Sigmoid colon (tissue), 7 donors: ENCODE data around the gene CASKIN2. TPM values are rescaled to one million over a fixed set of nuclear protein-coding genes. Genes with fewer than 3 reads are reported as not detected.
A peak's percentile ranks its signal among the peaks of the same experiment; 100 is the strongest.

ENCODE experiments used
- DNase-seq: peaks from one replicate; pipeline ENCODE4 v3.0.0-alpha.2; 2019
- H3K27ac ChIP-seq, 4 donors: fragments of 200-600 bp; sonication (generic); one replicate each; pipeline ENCODE4 v1.5.1; 2016 to 2019; ENCODE audit warnings: mild to moderate bottlenecking in 1 of 4
- H3K27me3 ChIP-seq, 3 donors: fragments of 200-600 bp; sonication (generic); one replicate each; pipeline ENCODE4 v1.5.1; 2019; ENCODE audit warnings: mild to moderate bottlenecking in 1 of 3
- H3K36me3 ChIP-seq, 4 donors: fragments of 200-600 bp; sonication (generic); one replicate each; pipeline ENCODE4 v1.5.1; 2016 to 2019
- H3K4me1 ChIP-seq, 4 donors: fragments of 200-600 bp; sonication (generic); one replicate each; pipeline ENCODE4 v1.5.1; 2017 to 2019
- H3K4me3 ChIP-seq, 4 donors: fragments of 200-600 bp; sonication (generic); one replicate each; pipeline ENCODE4 v1.5.1; 2017 to 2019; ENCODE audit warnings: mild to moderate bottlenecking in 2 of 4, moderate library complexity in 1 of 4
- H3K9me3 ChIP-seq, 4 donors: fragments of 200-600 bp in 3 of 4; sonication (generic) in 3 of 4; one replicate each; pipeline versions ENCODE4 v1.5.1 to v1.6.1; 2013 to 2019
- EP300 ChIP-seq, 4 donors: sonication (generic); formaldehyde crosslinking; IDR thresholded peaks; one replicate each; pipeline ENCODE4 v1.6.1; 2017; ENCODE audit warnings: antibody characterized with exemption in 4 of 4
- POLR2A ChIP-seq, 2 donors: fragments of 450-650 bp; IDR thresholded peaks; one replicate each; pipeline ENCODE4 v1.6.1; 2016; ENCODE audit warnings: antibody characterized with exemption in 2 of 2, mild to moderate bottlenecking in 2 of 2, moderate library complexity in 2 of 2
- POLR2AphosphoS5 ChIP-seq, 4 donors: sonication (generic); formaldehyde crosslinking; IDR thresholded peaks; one replicate each; pipeline ENCODE4 v1.6.1; 2017; ENCODE audit warnings: antibody characterized with exemption in 4 of 4
- WGBS, 2 donors: extraction: QIAGEN DNeasy Blood & Tissue Kit; methylation state at CpG; one replicate each; pipeline ENCODE4 v1.1.7; 2013; 5-methylcytosine and 5-hydroxymethylcytosine counted together
- intact Hi-C: fragments of 100-400 bp; cut with DNase I; formaldehyde crosslinking; loops from one replicate; pipeline ENCODE4 v1.15.1; 2023
- polyA plus RNA-seq, 3 donors: library from polyadenylated mRNA; stranded (reverse); fragments of 200-250 nt; gene quantifications; one replicate each; pipeline ENCODE4 v1.2.3, GENCODE V29; 2013
- total RNA-seq, 4 donors: library from RNA; depleted of rRNA; stranded (reverse); fragments of >200 nt; gene quantifications; one replicate each; pipeline ENCODE4 v1.1.0, GENCODE V29; 2016
- TF ChIP-seq, protein P1 (sequence below), 4 experiments: fragments of 450-650 bp in 3 of 4; fragments of 200-600 bp in 1 of 4; IDR thresholded peaks; one replicate each; pipeline ENCODE4 v1.5.1; 2016 to 2019; ENCODE audit warnings: antibody characterized with exemption in 4 of 4, mild to moderate bottlenecking in 3 of 4, moderate library complexity in 2 of 4
- donor health status: healthy with polysubstance abuse.
- donor health status: Bipolar disorder and iron deficiency.
- donor health status: healthy.

The CASKIN2 gene
- total and polyA plus RNA-seq, 7 donors: 4.8 to 14.7 (median 10.2) TPM

GRCh38 chr17:75509528-75510258, 5.6 kb downstream of the CASKIN2 start:
- 85 to 89% methylated on average over 19 of the region's 19 CpGs for WGBS, 2 donors

DNA sequence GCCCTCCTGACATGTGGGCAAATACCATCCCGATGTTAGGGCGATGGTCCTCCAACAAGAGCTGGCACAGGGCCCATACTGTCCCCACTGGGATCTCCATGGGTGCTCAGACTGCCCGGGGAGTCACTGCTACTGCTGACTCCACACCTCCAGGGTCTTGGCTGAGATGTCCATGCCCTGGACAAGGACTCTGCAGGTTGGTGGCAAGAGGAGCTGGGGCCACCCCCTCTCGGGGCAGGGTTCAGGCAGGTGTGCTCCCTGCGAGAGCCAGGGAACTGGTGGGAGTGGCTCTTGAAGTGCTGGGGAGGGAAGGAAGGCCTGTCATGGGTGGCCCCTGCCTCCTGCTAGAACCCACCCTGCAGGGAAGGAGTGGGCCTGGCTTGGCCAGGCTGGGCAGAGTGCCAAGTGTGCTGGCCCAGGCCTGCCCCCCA, 6.4 kb downstream of the CASKIN2 start:
- H3K27ac ChIP-seq: peak overlapping the region; percentile 65 to 91 (median 88)
- H3K4me3 ChIP-seq: no peak overlapping the region
- peaks cover 0 to 34% (median 26%) of the 10 kb centered on the region in 4 donors for H3K36me3 ChIP-seq
- TF ChIP-seq, protein P1, sequence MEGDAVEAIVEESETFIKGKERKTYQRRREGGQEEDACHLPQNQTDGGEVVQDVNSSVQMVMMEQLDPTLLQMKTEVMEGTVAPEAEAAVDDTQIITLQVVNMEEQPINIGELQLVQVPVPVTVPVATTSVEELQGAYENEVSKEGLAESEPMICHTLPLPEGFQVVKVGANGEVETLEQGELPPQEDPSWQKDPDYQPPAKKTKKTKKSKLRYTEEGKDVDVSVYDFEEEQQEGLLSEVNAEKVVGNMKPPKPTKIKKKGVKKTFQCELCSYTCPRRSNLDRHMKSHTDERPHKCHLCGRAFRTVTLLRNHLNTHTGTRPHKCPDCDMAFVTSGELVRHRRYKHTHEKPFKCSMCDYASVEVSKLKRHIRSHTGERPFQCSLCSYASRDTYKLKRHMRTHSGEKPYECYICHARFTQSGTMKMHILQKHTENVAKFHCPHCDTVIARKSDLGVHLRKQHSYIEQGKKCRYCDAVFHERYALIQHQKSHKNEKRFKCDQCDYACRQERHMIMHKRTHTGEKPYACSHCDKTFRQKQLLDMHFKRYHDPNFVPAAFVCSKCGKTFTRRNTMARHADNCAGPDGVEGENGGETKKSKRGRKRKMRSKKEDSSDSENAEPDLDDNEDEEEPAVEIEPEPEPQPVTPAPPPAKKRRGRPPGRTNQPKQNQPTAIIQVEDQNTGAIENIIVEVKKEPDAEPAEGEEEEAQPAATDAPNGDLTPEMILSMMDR (IDR thresholded peaks at IDR 0.05): no peak
- no peak for TF ChIP-seq EP300 (IDR thresholded peaks at IDR 0.05)
- TF ChIP-seq POLR2AphosphoS5 (IDR thresholded peaks at IDR 0.05): no peak
- H3K9me3 ChIP-seq: no peaks in the 10 kb centered on the region
- H3K27me3 ChIP-seq: no peaks in the 10 kb centered on the region
- WGBS, 2 donors: 37 to 68% methylated on average over 5 of the region's 5 CpGs
- intact Hi-C loops: no loop called here
- H3K4me1 ChIP-seq: peaks cover 0 to 62% (median 59%) of the 10 kb centered on the region in 4 donors
- DNase-seq: no peak

More at GRCh38 chr17:75509528-75510258, 5.6 kb downstream of the CASKIN2 start:
- intact Hi-C loops: loop anchor here (5.0 kb wide), 1 partner anchor 32 kb away; no protein-coding TSS in a partner anchor
- Histone ChIP-seq H3K4me1 (peaks cover 0 to 69% (median 66%) of the 10 kb centered on the region in 4 donors), H3K9me3 (no peaks in the 10 kb centered on the region), H3K4me3 (no peak overlapping the region), H3K27ac (peak overlapping the region; percentile 65 to 91 (median 88)), H3K36me3 (peaks cover 0 to 27% (median 23%) of the 10 kb centered on the region in 4 donors), H3K27me3 (no peaks in the 10 kb centered on the region)
- no peak for DNase-seq
- no peak for TF ChIP-seq EP300 (IDR thresholded peaks at IDR 0.05)
- TF ChIP-seq POLR2AphosphoS5 (IDR thresholded peaks at IDR 0.05): peak in 1 of 4 donors; percentile 35

DNA sequence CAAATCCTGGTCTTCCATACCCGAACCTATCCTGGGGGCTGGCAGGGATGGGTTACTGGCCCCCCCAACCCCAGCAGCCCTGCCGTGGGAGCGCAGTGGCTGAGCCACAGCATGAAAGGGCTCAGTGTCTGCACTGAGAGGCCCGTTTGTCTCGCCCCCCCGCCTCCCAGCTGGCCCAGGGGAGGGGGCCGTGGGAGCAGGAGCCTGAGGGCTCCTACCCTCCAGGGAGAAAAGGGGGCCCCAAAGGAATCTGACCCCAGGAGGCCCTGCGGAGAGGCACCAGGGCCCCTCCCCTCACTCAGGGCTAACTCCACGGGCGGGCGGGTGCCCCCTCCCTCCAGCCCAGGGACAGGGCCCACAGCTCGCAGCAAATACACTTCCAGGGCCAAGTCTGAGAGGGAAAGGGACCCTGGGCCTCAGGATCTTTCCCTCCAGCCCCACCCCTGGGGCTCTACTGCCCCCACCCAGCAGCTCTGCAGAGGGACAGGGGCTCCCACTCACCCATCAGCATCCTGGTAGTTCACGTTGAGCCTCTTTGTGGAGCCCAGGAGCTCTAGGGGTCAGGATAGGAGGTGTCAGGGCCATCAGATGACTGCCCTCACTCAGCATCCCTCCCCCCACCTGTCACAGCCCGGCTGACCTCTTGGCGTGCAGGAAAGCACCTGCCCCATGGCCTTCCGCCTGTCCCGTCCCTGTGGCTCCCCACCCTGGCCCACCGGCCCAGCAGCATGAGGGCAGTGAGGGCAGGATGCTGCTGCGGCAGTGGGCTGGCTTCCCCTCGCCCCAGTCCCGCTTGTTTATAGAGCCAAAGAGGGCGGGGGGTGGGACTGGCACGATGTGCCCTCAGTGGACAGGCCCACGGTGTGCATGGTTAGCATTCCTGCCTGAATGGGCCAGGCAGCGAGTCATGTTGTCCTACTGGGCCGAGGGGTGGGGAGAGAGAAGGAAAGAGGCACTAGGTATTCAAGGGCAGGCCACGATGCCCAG, 7.3 kb downstream of the CASKIN2 start:
- Histone ChIP-seq H3K36me3 (peaks cover 0 to 44% (median 30%) of the 10 kb centered on the region in 4 donors), H3K27ac (peak overlapping the region; percentile 65 to 91 (median 88)), H3K27me3 (no peaks in the 10 kb centered on the region), H3K9me3 (no peaks in the 10 kb centered on the region), H3K4me1 (peaks cover 0 to 53% (median 50%) of the 10 kb centered on the region in 4 donors), H3K4me3 (no peak overlapping the region)
- 83 to 87% methylated on average over 27 of the region's 27 CpGs for whole genome bisulfite sequencing, 2 donors
- intact Hi-C loops: no loop called here
- TF ChIP-seq POLR2AphosphoS5 (IDR thresholded peaks at IDR 0.05) (no peak), POLR2A (IDR thresholded peaks at IDR 0.05) (no peak), EP300 (IDR thresholded peaks at IDR 0.05) (no peak)
- TF ChIP-seq, protein P1 (IDR thresholded peaks at IDR 0.05): no peak
- DNase-seq: no peak

DNA sequence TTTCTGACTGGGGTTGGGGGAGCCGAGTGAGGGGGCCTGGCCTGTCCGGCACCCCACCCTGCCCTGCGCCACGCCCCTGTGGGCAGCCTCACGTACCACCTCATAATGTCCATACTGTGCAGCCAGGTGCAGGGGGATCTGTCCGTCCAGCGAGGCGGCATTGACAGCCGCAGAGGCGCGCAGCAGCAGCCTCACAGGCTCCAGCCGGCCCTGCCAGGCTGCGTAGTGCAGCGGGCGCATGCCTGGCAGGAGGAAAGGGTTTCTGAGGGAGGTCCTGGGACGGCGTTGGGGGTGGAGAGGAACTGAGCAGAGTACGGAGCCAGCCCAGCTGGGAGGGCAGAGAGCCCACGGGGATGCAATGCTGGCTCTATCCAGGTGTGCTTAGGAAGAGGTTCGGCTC, 8.4 kb downstream of the CASKIN2 start:
- no peak for TF ChIP-seq EP300 (IDR thresholded peaks at IDR 0.05)
- no peak for TF ChIP-seq POLR2AphosphoS5 (IDR thresholded peaks at IDR 0.05)
- TF ChIP-seq, protein P1 (IDR thresholded peaks at IDR 0.05): no peak
- TF ChIP-seq POLR2A (IDR thresholded peaks at IDR 0.05): no peak
- intact Hi-C loops: no loop called here
- DNase-seq: no peak
- H3K4me3 ChIP-seq: no peak overlapping the region
- no peaks in the 10 kb centered on the region for H3K9me3 ChIP-seq
- 92 to 94% methylated on average over 20 of the region's 20 CpGs for WGBS, 2 donors
- H3K36me3 ChIP-seq: peaks cover 0 to 51% (median 34%) of the 10 kb centered on the region in 4 donors
- H3K27ac ChIP-seq: peak overlapping the region in 1 of 4 donors; percentile 65
- peaks cover 0 to 45% (median 42%) of the 10 kb centered on the region in 4 donors for H3K4me1 ChIP-seq
- no peaks in the 10 kb centered on the region for H3K27me3 ChIP-seq
